Fibroblast of villous mesenchyme (primary cell): ENCODE measurements around the gene EME2. TPM values are rescaled to one million over a fixed set of nuclear protein-coding genes. Genes with fewer than 3 reads are reported as not detected.

ENCODE experiments used
- DNase-seq: peaks from one replicate; pipeline ENCODE4 v3.0.0-alpha.2; 2010; ENCODE audit warnings: low read depth
- H3K4me3 ChIP-seq: 2 replicates; pipeline ENCODE4 v1.5.1; 2011; ENCODE audit warnings: low read depth, mild to moderate bottlenecking, low read length
- CTCF ChIP-seq: IDR thresholded peaks from 2 replicates; pipeline ENCODE4 v1.5.1; 2012; ENCODE audit warnings: low read depth, mild to moderate bottlenecking, low read length; ENCODE audit not compliant: insufficient read depth
- total RNA-seq: library from RNA; depleted of rRNA; stranded (reverse); fragments of >200 nt; gene quantifications from 2 replicates; pipeline ENCODE4 v1.2.3, GENCODE V29; 2012

Gene EME2
- total RNA-seq, 1 donor: 15.5 TPM

- TF ChIP-seq CTCF: no peak
- no peak for DNase-seq
- no peak overlapping the region for H3K4me3 ChIP-seq
Measured at GRCh38 chr16:1784977-1785845, 12.6 kb downstream of the EME2 start.

GRCh38 chr16:1785846-1786170 is 13.2 kb downstream of the EME2 start:
- DNase-seq: no peak
- TF ChIP-seq CTCF: no peak
- H3K4me3 ChIP-seq: no peak overlapping the region

DNA sequence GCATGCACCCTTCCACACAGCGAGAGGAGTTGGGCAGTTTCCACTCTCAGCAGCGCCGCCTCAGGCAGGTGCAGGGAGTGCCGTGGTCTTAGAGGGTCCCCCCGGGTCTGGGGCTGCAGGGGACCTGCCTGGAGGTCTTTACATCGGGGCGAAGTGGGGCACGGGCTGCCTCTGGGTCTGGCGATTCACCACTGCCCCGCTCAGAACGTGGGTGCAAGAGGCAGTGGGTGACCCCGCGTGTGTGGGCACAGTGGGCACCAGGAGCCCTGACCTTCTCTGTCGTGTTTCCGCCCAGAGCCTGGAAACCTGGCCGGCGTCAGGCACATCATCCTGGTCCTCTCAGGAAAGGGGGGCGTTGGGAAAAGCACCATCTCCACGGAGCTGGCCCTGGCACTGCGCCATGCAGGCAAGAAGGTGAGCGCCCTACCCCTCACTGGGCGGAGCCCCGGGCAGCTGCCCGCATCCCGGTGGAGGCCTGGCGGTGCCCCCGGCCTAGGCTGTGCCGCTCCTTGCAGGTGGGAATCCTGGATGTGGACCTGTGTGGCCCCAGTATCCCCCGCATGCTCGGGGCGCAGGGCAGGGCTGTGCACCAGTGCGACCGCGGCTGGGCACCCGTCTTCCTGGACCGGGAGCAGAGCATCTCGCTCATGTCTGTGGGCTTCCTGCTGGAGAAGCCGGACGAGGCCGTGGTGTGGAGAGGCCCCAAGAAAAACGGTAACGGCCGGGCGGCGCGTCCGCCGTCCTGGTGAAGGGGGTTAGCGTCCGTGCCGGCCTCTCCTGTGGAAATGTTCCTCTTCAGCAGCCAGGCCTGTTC is 13.8 kb downstream of the EME2 start:
- no peak for TF ChIP-seq CTCF

GRCh38 chr16:1787056-1787321 is 14.4 kb downstream of the EME2 start:
- no peak for TF ChIP-seq CTCF
- no peak overlapping the region for H3K4me3 ChIP-seq
- no peak for DNase-seq

More for the DNA sequence above, 13.8 kb downstream of the EME2 start:
- no peak overlapping the region for H3K4me3 ChIP-seq
- DNase-seq: no peak

DNA sequence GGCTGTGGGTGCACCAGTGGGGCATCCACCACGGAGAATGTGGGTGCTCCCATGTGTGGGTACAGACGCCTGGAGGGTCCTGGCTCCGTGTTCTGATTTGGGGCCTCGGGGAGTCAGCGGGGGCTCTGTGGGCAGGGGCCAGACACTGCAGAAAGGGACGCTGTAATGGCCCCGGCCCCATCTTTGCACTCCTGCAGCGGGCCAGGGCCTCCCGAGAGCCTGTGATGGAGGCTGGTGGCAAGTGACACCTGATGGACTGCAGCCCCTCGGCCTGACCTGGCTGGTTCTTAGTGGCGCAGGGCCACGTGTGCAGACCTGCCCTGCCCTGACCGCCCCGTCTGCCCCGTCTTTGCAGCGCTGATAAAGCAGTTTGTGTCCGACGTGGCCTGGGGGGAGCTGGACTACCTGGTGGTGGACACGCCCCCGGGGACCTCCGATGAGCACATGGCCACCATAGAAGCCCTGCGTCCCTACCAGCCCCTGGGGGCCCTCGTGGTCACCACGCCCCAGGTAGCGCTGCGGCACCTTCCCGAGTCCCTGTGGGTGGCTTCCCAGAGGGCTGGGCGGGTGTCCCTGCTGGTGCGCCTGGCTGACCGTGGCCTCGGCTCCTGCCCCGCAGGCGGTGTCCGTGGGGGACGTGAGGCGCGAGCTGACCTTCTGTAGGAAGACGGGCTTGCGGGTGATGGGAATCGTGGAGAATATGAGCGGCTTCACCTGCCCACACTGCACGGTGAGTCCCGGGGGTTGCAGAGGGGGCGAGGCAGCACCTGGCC is 14.9 kb downstream of the EME2 start:
- DNase-seq: no peak
- H3K4me3 ChIP-seq: no peak overlapping the region
- no peak for TF ChIP-seq CTCF

- no peak for DNase-seq
- no peak for TF ChIP-seq CTCF
Measured at GRCh38 chr16:1788095-1788707, 15.6 kb downstream of the EME2 start.

More at GRCh38 chr16:1788095-1788707, 15.6 kb downstream of the EME2 start:
- no peak overlapping the region for H3K4me3 ChIP-seq
